ENCODE measurements around the gene ACSS3. TPM values are rescaled to one million over a fixed set of nuclear protein-coding genes. Genes with fewer than 3 reads are reported as not detected.
"Not testable (repeated sequence)": the region's sequence is repeated elsewhere in the genome, so short reads cannot be mapped to it uniquely, and the experiment has no call there.

The ACSS3 gene
- total and polyA plus RNA-seq, 3 experiments from 2014 or later = not detected

DNA sequence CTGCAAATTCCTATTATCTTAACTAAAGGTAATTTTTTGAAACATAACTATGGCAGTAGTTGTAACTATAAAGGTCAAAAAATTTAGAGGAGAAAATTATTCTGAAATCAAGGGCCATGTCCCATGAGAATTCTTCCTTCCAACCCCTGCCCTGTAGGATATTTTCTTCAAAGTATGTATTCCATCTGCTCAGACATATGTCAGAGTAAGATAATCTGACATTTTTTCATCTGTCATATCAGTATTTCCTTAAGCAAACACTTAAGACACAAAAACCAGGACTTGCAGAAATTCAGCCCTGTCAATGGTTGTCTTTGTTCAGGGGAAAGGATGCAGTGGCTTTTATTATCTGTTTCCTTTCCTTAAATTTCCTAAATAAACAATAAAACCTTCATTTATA is 36.3 kb downstream of the ACSS3 start:
- no peaks in the 10 kb centered on the region for H3K27me3 Mint-ChIP-seq
- Histone ChIP-seq H3K36me3 (ENCODE audit: insufficient read depth, low read length) (no peaks in the 10 kb centered on the region), H3K27me3 (ENCODE audit: insufficient read depth, low read length, poor library complexity, severe bottlenecking) (no peaks in the 10 kb centered on the region), H3K9me3 (ENCODE audit: low read length) (no peaks in the 10 kb centered on the region), H3K4me1 (ENCODE audit: insufficient read depth, low read length) (no peaks in the 10 kb centered on the region), H3K27ac (ENCODE audit: low read depth, low read length) (no peak overlapping the region), H3K4me3 (ENCODE audit: low read length) (no peak overlapping the region)
- DNase-seq = no peak
- no peak overlapping the region for H3K4me3 Mint-ChIP-seq
- no peaks in the 10 kb centered on the region for H3K36me3 Mint-ChIP-seq
- H3K9me3 Mint-ChIP-seq = peaks cover 0 to 46% (median 4%) of the 10 kb centered on the region in 5 donors
- no peak overlapping the region for H3K27ac Mint-ChIP-seq
- POLR2A ChIA-PET = no interaction called here
- CTCF ChIA-PET = no interaction called here
- H3K4me1 Mint-ChIP-seq = no peaks in the 10 kb centered on the region

DNA sequence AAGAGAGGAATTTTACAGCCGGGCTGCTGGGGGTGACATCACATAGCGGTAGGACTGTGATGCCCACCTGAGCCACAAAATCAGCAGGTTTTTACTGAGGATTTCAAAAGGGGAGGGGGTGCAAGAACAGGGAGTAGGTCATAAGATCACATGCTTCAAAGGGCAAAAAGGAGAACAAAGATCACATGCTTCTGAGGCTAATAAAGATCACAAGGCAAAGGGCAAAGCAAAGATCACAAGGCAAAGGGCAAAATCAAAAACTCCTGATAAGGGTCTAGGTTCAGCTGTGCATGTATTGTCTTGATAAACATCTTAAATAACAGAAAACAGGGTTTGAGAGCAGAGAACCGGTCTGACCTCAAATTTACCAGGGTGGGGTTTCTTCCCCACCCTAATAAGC is 41.2 kb downstream of the ACSS3 start:
- H3K27me3 Mint-ChIP-seq; H3K9me3 ChIP-seq (ENCODE audit: low read length); H3K4me1 Mint-ChIP-seq; H3K36me3 Mint-ChIP-seq; H3K27ac ChIP-seq (ENCODE audit: low read depth, low read length); H3K4me3 ChIP-seq (ENCODE audit: low read length); H3K4me3 Mint-ChIP-seq; POLR2A ChIA-PET; CTCF ChIA-PET; H3K36me3 ChIP-seq (ENCODE audit: insufficient read depth, low read length); H3K4me1 ChIP-seq (ENCODE audit: insufficient read depth, low read length); H3K27ac Mint-ChIP-seq; DNase-seq; H3K27me3 ChIP-seq (ENCODE audit: insufficient read depth, low read length, poor library complexity, severe bottlenecking): not testable (repeated sequence)
- H3K9me3 Mint-ChIP-seq = peaks cover under 1 to 51% (median 5%) of the 10 kb centered on the region in 5 donors

DNA sequence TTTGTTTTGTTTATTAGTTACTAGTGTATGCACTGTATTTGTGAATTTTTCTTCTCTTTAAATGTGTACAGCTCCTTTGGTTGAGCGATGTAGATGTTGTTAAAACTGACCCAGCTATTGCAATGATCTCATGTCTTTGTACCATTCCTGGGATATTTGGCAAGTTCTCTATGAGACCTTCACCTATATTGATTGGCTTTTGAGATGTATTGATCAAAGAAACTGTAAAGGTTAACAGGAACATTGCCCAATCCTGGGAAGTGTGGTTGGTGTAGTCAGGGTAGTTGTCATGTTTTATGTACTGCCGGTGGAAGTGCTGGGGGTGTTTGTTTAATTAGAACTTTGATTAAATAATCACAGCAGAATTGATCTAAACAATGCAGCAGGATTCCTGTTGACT is 43.1 kb downstream of the ACSS3 start:
- no peak overlapping the region for H3K27ac Mint-ChIP-seq
- Histone ChIP-seq H3K36me3 (ENCODE audit: insufficient read depth, low read length) (no peaks in the 10 kb centered on the region), H3K4me3 (ENCODE audit: low read length) (no peak overlapping the region), H3K27ac (ENCODE audit: low read depth, low read length) (no peak overlapping the region), H3K9me3 (ENCODE audit: low read length) (no peaks in the 10 kb centered on the region), H3K4me1 (ENCODE audit: insufficient read depth, low read length) (no peaks in the 10 kb centered on the region), H3K27me3 (ENCODE audit: insufficient read depth, low read length, poor library complexity, severe bottlenecking) (no peaks in the 10 kb centered on the region)
- no peak overlapping the region for H3K4me3 Mint-ChIP-seq
- no peaks in the 10 kb centered on the region for H3K27me3 Mint-ChIP-seq
- ChIA-PET CTCF (no interaction called here), POLR2A (no interaction called here)
- H3K36me3 Mint-ChIP-seq = no peaks in the 10 kb centered on the region
- DNase-seq = no peak
- peaks cover 6 to 45% (median 8%) of the 10 kb centered on the region in 5 donors for H3K9me3 Mint-ChIP-seq
- no peaks in the 10 kb centered on the region for H3K4me1 Mint-ChIP-seq

DNA sequence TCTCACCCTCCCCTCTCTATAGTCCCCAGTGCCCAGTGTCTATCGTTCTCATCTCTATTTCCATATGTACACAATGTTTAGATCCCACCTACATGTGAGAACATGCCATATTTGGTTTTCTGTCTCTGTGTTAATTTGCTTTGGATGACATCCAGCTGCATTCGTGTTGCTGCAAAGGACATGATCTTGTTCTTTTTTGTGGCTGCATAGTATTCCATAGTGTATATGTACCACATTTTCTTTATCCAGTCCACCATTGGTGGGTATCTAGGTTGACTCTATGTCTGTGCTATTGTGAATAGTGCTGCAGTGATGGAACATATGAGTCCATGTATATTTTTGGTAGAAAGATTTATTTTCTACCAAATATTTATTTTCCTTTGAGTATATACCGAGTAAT is 45.7 kb downstream of the ACSS3 start:
- Mint-ChIP-seq H3K9me3 (peaks cover 7 to 40% (median 10%) of the 10 kb centered on the region in 5 donors), H3K4me3 (no peak overlapping the region), H3K27me3 (no peaks in the 10 kb centered on the region), H3K4me1 (no peaks in the 10 kb centered on the region), H3K27ac (no peak overlapping the region), H3K36me3 (no peaks in the 10 kb centered on the region)
- no peaks in the 10 kb centered on the region for H3K36me3 ChIP-seq (ENCODE audit: insufficient read depth, low read length)
- no peak for DNase-seq
- CTCF ChIA-PET = no interaction called here
- no peaks in the 10 kb centered on the region for H3K4me1 ChIP-seq (ENCODE audit: insufficient read depth, low read length)
- no peaks in the 10 kb centered on the region for H3K27me3 ChIP-seq (ENCODE audit: insufficient read depth, low read length, poor library complexity, severe bottlenecking)
- no peak overlapping the region for H3K4me3 ChIP-seq (ENCODE audit: low read length)
- POLR2A ChIA-PET = no interaction called here
- no peaks in the 10 kb centered on the region for H3K9me3 ChIP-seq (ENCODE audit: low read length)
- H3K27ac ChIP-seq (ENCODE audit: low read depth, low read length) = no peak overlapping the region

DNA sequence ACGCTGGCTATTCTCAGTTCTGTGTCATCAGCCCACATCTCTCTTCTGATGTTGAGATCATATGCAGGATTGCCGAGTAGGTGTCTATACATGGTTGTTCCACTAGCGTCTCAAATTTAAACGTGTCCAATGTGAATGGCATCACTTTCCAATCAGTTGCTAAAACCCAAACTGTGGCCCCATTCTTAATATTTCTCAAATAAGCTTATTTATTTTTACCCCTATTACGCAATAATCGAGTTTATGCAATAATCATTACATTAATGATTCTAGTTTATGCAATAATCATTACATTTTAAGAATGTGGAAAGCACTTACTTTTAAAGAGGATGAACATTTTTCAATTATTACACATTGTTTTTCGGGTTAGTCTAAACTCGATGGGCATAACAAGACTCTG is 47.8 kb downstream of the ACSS3 start:
- Mint-ChIP-seq H3K9me3 (peaks cover 4 to 25% (median 6%) of the 10 kb centered on the region in 5 donors), H3K4me3 (no peak overlapping the region), H3K27me3 (no peaks in the 10 kb centered on the region), H3K36me3 (no peaks in the 10 kb centered on the region), H3K4me1 (no peaks in the 10 kb centered on the region), H3K27ac (no peak overlapping the region)
- Histone ChIP-seq H3K27ac (ENCODE audit: low read depth, low read length) (no peak overlapping the region), H3K9me3 (ENCODE audit: low read length) (no peaks in the 10 kb centered on the region), H3K4me3 (ENCODE audit: low read length) (no peak overlapping the region), H3K27me3 (ENCODE audit: insufficient read depth, low read length, poor library complexity, severe bottlenecking) (no peaks in the 10 kb centered on the region), H3K4me1 (ENCODE audit: insufficient read depth, low read length) (no peaks in the 10 kb centered on the region), H3K36me3 (ENCODE audit: insufficient read depth, low read length) (no peaks in the 10 kb centered on the region)
- ChIA-PET CTCF (no interaction called here), POLR2A (no interaction called here)
- DNase-seq = no peak

DNA sequence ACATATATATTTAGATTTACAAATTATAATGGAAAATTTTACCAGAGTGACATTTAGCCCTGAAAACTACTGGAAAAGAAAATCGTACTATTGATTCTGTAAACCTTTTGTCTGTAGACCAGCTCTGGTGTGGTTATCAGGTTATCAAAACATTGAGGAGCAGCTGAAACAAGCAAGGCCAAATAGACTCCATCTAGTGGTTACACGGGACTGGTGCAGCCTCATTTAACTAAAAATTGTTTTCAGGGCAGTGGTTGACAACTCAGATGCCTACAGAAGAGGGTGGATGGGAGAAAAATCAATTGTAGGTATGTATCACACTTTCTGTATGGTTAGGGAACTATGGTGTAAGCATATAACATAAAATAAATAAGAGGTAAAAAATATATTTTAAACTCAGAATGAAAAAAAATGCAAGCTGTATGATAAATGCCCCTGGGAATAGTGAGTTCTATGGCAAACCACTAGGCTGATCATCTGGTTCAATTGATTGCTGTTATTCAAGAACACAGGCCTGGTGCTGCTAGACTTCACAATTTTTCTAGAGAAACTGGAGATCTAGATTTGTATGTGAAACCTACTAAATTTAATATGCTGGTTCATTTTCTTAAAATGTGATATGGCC is 51.2 kb downstream of the ACSS3 start:
- POLR2A ChIA-PET = no interaction called here
- CTCF ChIA-PET = no interaction called here
- no peaks in the 10 kb centered on the region for H3K27me3 Mint-ChIP-seq
- Histone ChIP-seq H3K27me3 (ENCODE audit: insufficient read depth, low read length, poor library complexity, severe bottlenecking) (no peaks in the 10 kb centered on the region), H3K4me1 (ENCODE audit: insufficient read depth, low read length) (no peaks in the 10 kb centered on the region), H3K9me3 (ENCODE audit: low read length) (no peaks in the 10 kb centered on the region), H3K27ac (ENCODE audit: low read depth, low read length) (no peak overlapping the region), H3K4me3 (ENCODE audit: low read length) (no peak overlapping the region), H3K36me3 (ENCODE audit: insufficient read depth, low read length) (no peaks in the 10 kb centered on the region)
- H3K4me3 Mint-ChIP-seq = no peak overlapping the region
- DNase-seq = no peak
- H3K4me1 Mint-ChIP-seq = no peaks in the 10 kb centered on the region
- peaks cover 0 to 27% (median 10%) of the 10 kb centered on the region in 5 donors for H3K9me3 Mint-ChIP-seq
- H3K36me3 Mint-ChIP-seq = no peaks in the 10 kb centered on the region
- H3K27ac Mint-ChIP-seq = no peak overlapping the region

DNA sequence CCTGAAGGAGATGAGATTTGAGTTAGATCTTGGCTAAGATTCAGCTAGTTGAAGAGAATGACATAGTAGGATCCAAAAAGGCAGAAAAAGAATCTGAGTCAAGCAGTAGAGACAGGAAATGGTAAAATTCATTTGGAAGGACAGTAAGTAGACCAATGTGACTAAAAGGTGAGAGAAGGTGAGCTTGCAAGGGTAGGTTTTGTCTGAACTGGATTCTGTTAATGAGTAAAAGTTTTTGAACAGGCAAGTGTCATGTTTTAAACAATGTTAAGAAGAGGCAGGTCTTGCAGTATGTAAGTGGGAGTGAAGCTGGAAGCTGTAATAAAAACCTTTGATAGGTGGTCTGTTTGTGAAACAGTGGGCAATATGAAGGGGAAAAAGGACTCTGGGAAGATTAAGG is 58.6 kb downstream of the ACSS3 start:
- POLR2A ChIA-PET = no interaction called here
- no peaks in the 10 kb centered on the region for H3K4me1 ChIP-seq (ENCODE audit: insufficient read depth, low read length)
- H3K27ac ChIP-seq (ENCODE audit: low read depth, low read length) = no peak overlapping the region
- Mint-ChIP-seq H3K9me3 (peaks cover 0 to 12% (median 5%) of the 10 kb centered on the region in 5 donors), H3K27me3 (no peaks in the 10 kb centered on the region), H3K4me3 (no peak overlapping the region), H3K36me3 (no peaks in the 10 kb centered on the region), H3K27ac (no peak overlapping the region), H3K4me1 (no peaks in the 10 kb centered on the region)
- no peak overlapping the region for H3K4me3 ChIP-seq (ENCODE audit: low read length)
- H3K27me3 ChIP-seq (ENCODE audit: insufficient read depth, low read length, poor library complexity, severe bottlenecking) = no peaks in the 10 kb centered on the region
- no peak for DNase-seq
- H3K36me3 ChIP-seq (ENCODE audit: insufficient read depth, low read length) = no peaks in the 10 kb centered on the region
- no peaks in the 10 kb centered on the region for H3K9me3 ChIP-seq (ENCODE audit: low read length)
- CTCF ChIA-PET = no interaction called here

DNA sequence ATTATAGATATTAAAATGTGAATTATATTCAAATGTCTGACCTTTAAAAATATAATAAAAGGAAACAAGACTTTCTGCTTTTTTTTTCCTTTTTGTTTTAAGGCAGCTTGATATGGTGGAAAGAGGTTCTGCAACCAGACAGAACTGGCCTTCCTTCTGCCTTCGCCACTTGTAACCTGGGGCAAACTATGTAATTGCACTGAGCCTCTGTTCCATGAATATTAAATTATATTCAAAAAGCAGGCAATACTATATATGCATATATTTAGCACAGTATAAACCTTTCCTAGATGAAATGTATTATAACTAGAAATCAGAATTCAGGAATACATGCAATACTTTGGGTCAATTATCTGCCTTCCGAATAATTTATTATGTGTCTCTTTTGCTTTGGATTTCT is 59.9 kb downstream of the ACSS3 start:
- H3K9me3 ChIP-seq (ENCODE audit: low read length) = no peaks in the 10 kb centered on the region
- H3K27me3 ChIP-seq (ENCODE audit: insufficient read depth, low read length, poor library complexity, severe bottlenecking) = no peaks in the 10 kb centered on the region
- POLR2A ChIA-PET = no interaction called here
- H3K4me3 ChIP-seq (ENCODE audit: low read length) = no peak overlapping the region
- H3K4me1 ChIP-seq (ENCODE audit: insufficient read depth, low read length) = no peaks in the 10 kb centered on the region
- no peak for DNase-seq
- H3K4me3 Mint-ChIP-seq = no peak overlapping the region
- H3K9me3 Mint-ChIP-seq = peaks cover 0 to 11% (median 3%) of the 10 kb centered on the region in 5 donors
- H3K27ac Mint-ChIP-seq = no peak overlapping the region
- H3K27me3 Mint-ChIP-seq = no peaks in the 10 kb centered on the region
- H3K36me3 ChIP-seq (ENCODE audit: insufficient read depth, low read length) = no peaks in the 10 kb centered on the region
- no peaks in the 10 kb centered on the region for H3K36me3 Mint-ChIP-seq
- H3K4me1 Mint-ChIP-seq = no peaks in the 10 kb centered on the region
- H3K27ac ChIP-seq (ENCODE audit: low read depth, low read length) = no peak overlapping the region
- CTCF ChIA-PET = no interaction called here

DNA sequence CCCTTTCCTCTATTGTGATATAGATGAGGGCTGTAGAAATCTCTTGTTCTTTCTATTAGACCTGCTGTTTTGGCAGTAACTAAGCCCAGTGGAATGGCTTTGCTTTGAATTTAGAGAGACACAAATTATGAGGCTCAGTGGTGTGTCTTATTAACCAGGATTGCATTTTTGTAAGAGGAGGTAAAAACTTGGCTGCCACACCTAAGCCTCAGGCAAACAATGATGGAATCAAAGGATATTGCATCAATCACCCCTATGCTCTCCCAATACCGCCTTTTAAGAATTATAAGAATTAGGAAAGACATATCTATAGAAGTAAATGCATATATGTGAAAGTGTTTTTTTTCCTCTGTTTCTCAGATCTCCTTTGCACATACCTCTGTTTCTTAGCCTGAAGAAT is 63.3 kb downstream of the ACSS3 start:
- POLR2A ChIA-PET = no interaction called here
- H3K36me3 Mint-ChIP-seq = no peaks in the 10 kb centered on the region

More for the DNA sequence above, 63.3 kb downstream of the ACSS3 start:
- Mint-ChIP-seq H3K4me1 (no peaks in the 10 kb centered on the region), H3K9me3 (peaks cover 0 to 6% (median 5%) of the 10 kb centered on the region in 5 donors), H3K27ac (no peak overlapping the region), H3K4me3 (no peak overlapping the region), H3K27me3 (no peaks in the 10 kb centered on the region)
- H3K27me3 ChIP-seq (ENCODE audit: insufficient read depth, low read length, poor library complexity, severe bottlenecking) = no peaks in the 10 kb centered on the region
- CTCF ChIA-PET = no interaction called here
- no peaks in the 10 kb centered on the region for H3K9me3 ChIP-seq (ENCODE audit: low read length)
- no peak for DNase-seq
- no peak overlapping the region for H3K27ac ChIP-seq (ENCODE audit: low read depth, low read length)
- no peak overlapping the region for H3K4me3 ChIP-seq (ENCODE audit: low read length)
- no peaks in the 10 kb centered on the region for H3K4me1 ChIP-seq (ENCODE audit: insufficient read depth, low read length)
- no peaks in the 10 kb centered on the region for H3K36me3 ChIP-seq (ENCODE audit: insufficient read depth, low read length)
